Body of pancreas (tissue), 4 donors: ENCODE data around the gene RILPL1.

Experiments
- CTCF ChIP-seq, 7 experiments: fragments of 450-650 bp in 4 of 7; fragments of 200-600 bp in 3 of 7; sonication (generic) in 3 of 7; IDR thresholded peaks; one replicate each; pipeline ENCODE4 v1.5.1; 2016 to 2019; ENCODE audit warnings: antibody characterized with exemption in 7 of 7
- POLR2A ChIP-seq, 3 donors: fragments of 450-650 bp; IDR thresholded peaks; one replicate each; pipeline ENCODE4 v1.6.1; 2016; ENCODE audit warnings: antibody characterized with exemption in 3 of 3, mild to moderate bottlenecking in 2 of 3

DNA sequence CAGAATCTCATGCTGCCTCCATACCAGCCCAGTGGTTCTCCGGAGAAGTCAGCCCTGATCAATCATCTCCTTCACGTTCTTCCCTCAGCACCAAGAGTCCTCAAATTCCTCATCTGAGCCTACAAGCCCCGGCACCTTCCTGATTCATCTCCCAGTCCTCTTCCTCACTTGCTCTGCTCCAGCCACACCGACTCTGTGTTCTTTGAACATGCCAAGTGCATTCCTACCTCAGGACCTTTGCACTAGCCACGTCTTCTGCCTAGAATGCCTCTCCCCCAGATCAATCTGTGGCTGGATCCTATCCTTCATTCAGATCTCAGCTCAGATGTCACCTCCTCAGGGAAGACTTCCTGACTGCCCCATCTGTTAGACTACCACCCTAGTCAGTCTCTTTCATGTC is 4.7 kb downstream of the RILPL1 start:
- TF ChIP-seq POLR2A (IDR thresholded peaks at IDR 0.05) (no peak), CTCF (IDR thresholded peaks at IDR 0.05) (no peak)
